NB4 (cell line): ENCODE results near the gene MMAB.

Source experiments
- CTCF ChIP-seq: IDR thresholded peaks from one replicate; pipeline ENCODE4 v1.5.1; 2012; ENCODE audit warnings: low read depth, low read length
- MAX ChIP-seq: IDR thresholded peaks from 2 replicates; pipeline ENCODE4 v1.6.1; 2011; ENCODE audit warnings: low read depth, low read length
- MYC ChIP-seq: IDR thresholded peaks from 2 replicates; pipeline ENCODE4 v1.6.1; 2011; ENCODE audit warnings: low read depth, low read length
- POLR2A ChIP-seq: IDR thresholded peaks from 2 replicates; pipeline ENCODE4 v1.6.1; 2011; ENCODE audit warnings: mild to moderate bottlenecking; ENCODE audit not compliant: insufficient read length; ENCODE audit errors: extremely low read depth

- TF ChIP-seq CTCF = no peak
- TF ChIP-seq POLR2A = no peak
- TF ChIP-seq MYC = no peak
- no peak for TF ChIP-seq MAX
These were observed 14.2 kb downstream of the MMAB start for GRCh38 chr12:109559200-109559505.
